Effector memory CD4-positive, alpha-beta T cell (primary cell): ENCODE measurements around the gene C20orf144.

Experiments
- DNase-seq, 3 donors: peaks; one replicate each; pipeline ENCODE4 v3.0.0-alpha.2; 2020
- H3K27ac ChIP-seq: 2 replicates; pipeline ENCODE4 v1.7.0; 2013; ENCODE audit warnings: mild to moderate bottlenecking, low read length, moderate library complexity; ENCODE audit not compliant: insufficient read depth, poor library complexity, severe bottlenecking
- H3K27me3 ChIP-seq: replicated peaks from 2 replicates; pipeline ENCODE4 v1.7.0; 2013; ENCODE audit warnings: mild to moderate bottlenecking, low read length; ENCODE audit not compliant: insufficient read depth, control insufficient read depth, poor library complexity, severe bottlenecking
- H3K36me3 ChIP-seq: 2 replicates; pipeline ENCODE4 v1.7.0; 2013; ENCODE audit warnings: mild to moderate bottlenecking, low read length, moderate library complexity; ENCODE audit not compliant: control insufficient read depth, insufficient read depth
- H3K4me1 ChIP-seq: 2 replicates; pipeline ENCODE4 v1.7.0; 2013; ENCODE audit warnings: low read length, mild to moderate bottlenecking; ENCODE audit not compliant: control insufficient read depth, insufficient read depth, poor library complexity, severe bottlenecking
- H3K4me3 ChIP-seq: 2 replicates; pipeline ENCODE4 v1.7.0; 2013; ENCODE audit warnings: low read length, low read depth, mild to moderate bottlenecking; ENCODE audit not compliant: insufficient read depth, poor library complexity, severe bottlenecking
- H3K9me3 ChIP-seq: 2 replicates; pipeline ENCODE4 v1.7.0; 2013; ENCODE audit warnings: mild to moderate bottlenecking, low read length, moderate library complexity; ENCODE audit not compliant: control insufficient read depth

Gene C20orf144

GRCh38 chr20:33677991-33678702, 16.0 kb downstream of the C20orf144 start:
- Histone ChIP-seq H3K27ac (peak overlapping the region; percentile 25), H3K27me3 (no peaks in the 10 kb centered on the region), H3K9me3 (no peaks in the 10 kb centered on the region), H3K4me3 (no peak overlapping the region), H3K4me1 (peaks cover 29% of the 10 kb centered on the region), H3K36me3 (no peaks in the 10 kb centered on the region)
- no peak for DNase-seq

GRCh38 chr20:33679758-33680485, 17.8 kb downstream of the C20orf144 start:
- Histone ChIP-seq H3K4me1 (peaks cover 26% of the 10 kb centered on the region), H3K9me3 (no peaks in the 10 kb centered on the region), H3K27ac (no peak overlapping the region), H3K4me3 (no peak overlapping the region), H3K36me3 (no peaks in the 10 kb centered on the region), H3K27me3 (no peaks in the 10 kb centered on the region)
- DNase-seq: peak; percentile 17 to 25 (median 21)

- Histone ChIP-seq H3K4me1 (peaks cover 32% of the 10 kb centered on the region), H3K27ac (no peak overlapping the region), H3K4me3 (no peak overlapping the region), H3K27me3 (no peaks in the 10 kb centered on the region), H3K36me3 (no peaks in the 10 kb centered on the region), H3K9me3 (no peaks in the 10 kb centered on the region)
- no peak for DNase-seq
These were observed 18.6 kb downstream of the C20orf144 start for GRCh38 chr20:33680686-33681085.

- H3K4me1 ChIP-seq: peaks cover 32% of the 10 kb centered on the region
- no peak overlapping the region for H3K27ac ChIP-seq
- no peak overlapping the region for H3K4me3 ChIP-seq
- DNase-seq: no peak
- no peaks in the 10 kb centered on the region for H3K9me3 ChIP-seq
- H3K27me3 ChIP-seq: no peaks in the 10 kb centered on the region
- H3K36me3 ChIP-seq: no peaks in the 10 kb centered on the region
These were observed 19.2 kb downstream of the C20orf144 start for GRCh38 chr20:33681288-33681687.

GRCh38 chr20:33681728-33682353, 19.7 kb downstream of the C20orf144 start:
- no peak overlapping the region for H3K27ac ChIP-seq
- H3K4me3 ChIP-seq: no peak overlapping the region
- peaks cover 37% of the 10 kb centered on the region for H3K4me1 ChIP-seq
- no peaks in the 10 kb centered on the region for H3K36me3 ChIP-seq
- H3K27me3 ChIP-seq: no peaks in the 10 kb centered on the region
- no peak for DNase-seq
- H3K9me3 ChIP-seq: no peaks in the 10 kb centered on the region

- H3K4me3 ChIP-seq: no peak overlapping the region
- H3K36me3 ChIP-seq: no peaks in the 10 kb centered on the region
- H3K9me3 ChIP-seq: no peaks in the 10 kb centered on the region
- no peak for DNase-seq
- H3K27ac ChIP-seq: peak overlapping the region; percentile 44
- no peaks in the 10 kb centered on the region for H3K27me3 ChIP-seq
- peaks cover 22% of the 10 kb centered on the region for H3K4me1 ChIP-seq
These were observed 22.6 kb downstream of the C20orf144 start for GRCh38 chr20:33684533-33685327.

GRCh38 chr20:33685328-33686099, 23.4 kb downstream of the C20orf144 start:
- H3K9me3 ChIP-seq: no peaks in the 10 kb centered on the region
- no peaks in the 10 kb centered on the region for H3K27me3 ChIP-seq
- H3K4me1 ChIP-seq: peaks cover 17% of the 10 kb centered on the region
- peak overlapping the region; percentile 44 for H3K4me3 ChIP-seq
- no peaks in the 10 kb centered on the region for H3K36me3 ChIP-seq
- peak; percentile 19 to 35 (median 20) for DNase-seq
- H3K27ac ChIP-seq: peak overlapping the region; percentile 44

- H3K4me3 ChIP-seq: peak within 1 kb of the TSS; percentile 44
- DNase-seq: peak; percentile 89 to 93 (median 90)
- no peaks in the 10 kb centered on the region for H3K9me3 ChIP-seq
- H3K27me3 ChIP-seq: no peaks in the 10 kb centered on the region
- peaks cover 17% of the 10 kb centered on the region for H3K4me1 ChIP-seq
- H3K27ac ChIP-seq: peak within 1 kb of the TSS; percentile 44
- no peaks in the 10 kb centered on the region for H3K36me3 ChIP-seq
These were observed 24.2 kb downstream of the C20orf144 start, which contains the start of gene E2F1 for GRCh38 chr20:33686100-33686983. Gene E2F1, minus strand, starts transcription at chr20:33686385. Its CDS starts 121 bp downstream, at chr20:33686264.
